GM12878 (cell line): Measurements from ENCODE around the gene ELANE. TPM values are rescaled to one million over a fixed set of nuclear protein-coding genes. Genes with fewer than 3 reads are reported as not detected.

Experiments used
- ATAC-seq: fragments of 200-7000 bp; cut with Tn5 transposase; 3 replicates; pipeline ENCODE4 v1.9.1; 2020; ENCODE audit warnings: mild to moderate bottlenecking, moderate library complexity
- BruUV-seq: library from RNA; stranded (reverse); fragments of 400-500 nt; replicated peaks from 2 replicates; lab custom pipeline; 2021; lab: Mats Ljungman, UMichigan
- CTCF ChIA-PET: fragments of 300-600 bp; sonication (Branson Sonifier 250); formaldehyde crosslinking; extraction: SDS; loops from one replicate; lab custom pipeline; 2021; ENCODE audit warnings: inconsistent platforms; lab: Yijun Ruan, JAX
- POLR2A ChIA-PET: fragments of 350-600 bp; formaldehyde crosslinking; extraction: SDS; loops from one replicate; lab custom pipeline; 2021; ENCODE audit warnings: inconsistent platforms; lab: Charles Lee
- RAD21 ChIA-PET: fragments of 300-600 bp; sonication (Branson Sonifier 250); formaldehyde crosslinking; loops from one replicate; lab custom pipeline; 2023; ENCODE audit warnings: antibody characterized with exemption; ENCODE audit not compliant: unreplicated experiment; lab: Charles Lee
- SMC1A ChIA-PET: fragments of 300-600 bp; sonication (Branson Sonifier 250); formaldehyde crosslinking; loops from one replicate; lab custom pipeline; 2023; ENCODE audit not compliant: unreplicated experiment, uncharacterized antibody; lab: Charles Lee
- DNase-seq: peaks from one replicate; pipeline ENCODE4 v3.0.0-alpha.2; 2011; ENCODE audit warnings: low read depth, low spot score
- FAIRE-seq: peaks from 3 replicates; lab custom pipeline; 2011; peaks lifted over from hg19 to GRCh38; lab: Jason Lieb, UNC
- H2AFZ ChIP-seq: 2 replicates; pipeline ENCODE4 v1.6.0; 2011; ENCODE audit warnings: low read depth, low read length, control low read depth; ENCODE audit not compliant: control insufficient read depth
- H3K27ac ChIP-seq: 2 replicates; pipeline ENCODE4 v1.5.1; 2011; ENCODE audit warnings: control low read depth; ENCODE audit not compliant: control insufficient read depth, insufficient read depth
- H3K27me3 ChIP-seq, 2 experiments: replicated peaks in 1 of 2; 2 replicates each; pipeline versions ENCODE4 v1.6.0 to v1.6.1; 2011; ENCODE audit warnings: low read length in 1 of 2; ENCODE audit not compliant: control insufficient read depth in 2 of 2, insufficient read depth in 2 of 2
- H3K36me3 ChIP-seq, 2 experiments: 2 replicates each; pipeline ENCODE4 v1.5.1; 2011; ENCODE audit warnings: low read length in 1 of 2; ENCODE audit not compliant: control insufficient read depth in 2 of 2, insufficient read depth in 2 of 2
- H3K4me1 ChIP-seq: 2 replicates; pipeline ENCODE4 v1.6.1; 2011; ENCODE audit warnings: mild to moderate bottlenecking, low read length, moderate library complexity, mixed read lengths; ENCODE audit not compliant: control insufficient read depth, insufficient read depth
- H3K4me2 ChIP-seq: 2 replicates; pipeline ENCODE4 v1.6.0; 2011; ENCODE audit warnings: control low read depth; ENCODE audit not compliant: control insufficient read depth, insufficient read depth
- H3K4me3 ChIP-seq: fragments of 200-600 bp; sonication (generic); 2 replicates; pipeline ENCODE4 v1.5.1; 2016
- H3K79me2 ChIP-seq: 2 replicates; pipeline ENCODE4 v1.6.0; 2011; ENCODE audit warnings: low read length; ENCODE audit not compliant: control insufficient read depth, insufficient read depth
- H3K9ac ChIP-seq: 2 replicates; pipeline ENCODE4 v1.8.0; 2011; ENCODE audit warnings: low read length, control low read depth, mixed read lengths; ENCODE audit not compliant: control insufficient read depth, insufficient read depth
- H3K9me3 ChIP-seq: replicated peaks from 3 replicates; pipeline ENCODE4 v1.5.1; 2011; ENCODE audit warnings: mild to moderate bottlenecking, low read length; ENCODE audit not compliant: control insufficient read depth, insufficient read depth
- H4K20me1 ChIP-seq: 2 replicates; pipeline ENCODE4 v1.6.0; 2011; ENCODE audit not compliant: control insufficient read depth, insufficient read depth
- ATF2 ChIP-seq: IDR thresholded peaks from 2 replicates; pipeline ENCODE4 v1.6.1; 2012; ENCODE audit warnings: low read length, inconsistent platforms
- CBFB ChIP-seq: IDR thresholded peaks from 2 replicates; pipeline ENCODE4 v1.6.1; 2016; ENCODE audit warnings: antibody characterized with exemption, low read depth
- FOXM1 ChIP-seq: IDR thresholded peaks from 2 replicates; pipeline ENCODE4 v1.6.1; 2012; ENCODE audit warnings: low read depth, mild to moderate bottlenecking, inconsistent platforms, low read length, moderate library complexity
- HCFC1 ChIP-seq: fragments of 150-350 bp; IDR thresholded peaks from 2 replicates; pipeline ENCODE4 v1.6.1; 2014; ENCODE audit warnings: low read length
- KAT2A ChIP-seq: conservative IDR thresholded peaks from 2 replicates; pipeline ENCODE4 v1.6.1; 2011; ENCODE audit warnings: low read depth, low read length; ENCODE audit not compliant: control insufficient read depth
- KDM1A ChIP-seq: fragments of 200-600 bp; sonication (generic); IDR thresholded peaks from 2 replicates; pipeline ENCODE4 v1.6.1; 2016; ENCODE audit warnings: borderline replicate concordance
- RELB ChIP-seq: fragments of 450-650 bp; IDR thresholded peaks from 2 replicates; pipeline ENCODE4 v1.6.1; 2017; ENCODE audit warnings: low read depth, mild to moderate bottlenecking, moderate library complexity
- SREBF2 ChIP-seq: IDR thresholded peaks from 2 replicates; pipeline ENCODE4 v1.6.1; 2012; ENCODE audit warnings: mild to moderate bottlenecking, low read length
- STAT3 ChIP-seq: IDR thresholded peaks from 2 replicates; pipeline ENCODE4 v1.6.1; 2011; ENCODE audit warnings: low read depth, low read length, improper control_type of control experiment
- ZNF24 ChIP-seq: fragments of 450-650 bp; IDR thresholded peaks from 2 replicates; pipeline ENCODE4 v1.6.1; 2017; ENCODE audit warnings: antibody characterized with exemption, mild to moderate bottlenecking
- ZSCAN29 ChIP-seq: fragments of 450-650 bp; IDR thresholded peaks from 2 replicates; pipeline ENCODE4 v1.6.1; 2017; ENCODE audit warnings: mild to moderate bottlenecking, moderate library complexity
- WGBS: methylation state at CpG from one replicate; pipeline ENCODE4 v1.1.6; 2016; ENCODE audit warnings: low lambda C conversion rate; ENCODE audit not compliant: insufficient replicate concordance, insufficient coverage; ENCODE audit errors: missing lambda C conversion rate; 5-methylcytosine and 5-hydroxymethylcytosine counted together
- in situ Hi-C: fragments of 300-500 bp; cut with MboI; formaldehyde crosslinking; loops from 9 replicates; pipeline ENCODE4 v1.14.3; 2018; ENCODE audit warnings: mixed read lengths
- intact Hi-C: fragments of 100-400 bp; cut with micrococcal nuclease; formaldehyde crosslinking; loops from one replicate; pipeline ENCODE4 v1.14.2; 2022; ENCODE audit not compliant: unreplicated experiment
- polyA plus RNA-seq, 11 experiments: library from polyadenylated mRNA; depleted of rRNA in 4 of 11; unstranded in 6 of 11; stranded (reverse) in 5 of 11; fragments of >200 nt; fragmentation: Nextera tagmentation in 4 of 11; fragmentation: Illumina TruSeq in 1 of 11; extraction: Ambion mirVana in 4 of 11; extraction: Trizol in 1 of 11; gene quantifications; 1 replicate in 1 of 11; 2 replicates in 10 of 11; pipeline versions ENCODE4 v1.2.1 to v1.2.3, GENCODE V29; 2011 to 2016; ENCODE audit warnings: inconsistent platforms in 2 of 11, missing spikeins in 2 of 11, low read depth in 1 of 11
- total RNA-seq, 4 experiments: library from RNA; depleted of rRNA in 3 of 4; stranded (reverse); fragments of >200 nt in 3 of 4; fragmentation: Illumina TruSeq in 1 of 4; extraction: Trizol in 1 of 4; gene quantifications; 2 replicates each; pipeline versions ENCODE4 v1.2.1 to v1.2.3, GENCODE V29; 2013 to 2021

Gene ELANE
- total and polyA plus RNA-seq, 10 of the 15 experiments (the other 5 are each of a cell fraction or from before 2014, with no cell fraction given), result not detected

- H3K4me2 ChIP-seq, result no peak overlapping the region
- in situ Hi-C loops, result no loop called here
Observed at GRCh38 chr19:873561-874041, 21.5 kb downstream of the ELANE start.

More at GRCh38 chr19:873561-874041, 21.5 kb downstream of the ELANE start:
- Histone ChIP-seq H2AFZ (no peak overlapping the region), H3K36me3 (no peaks in the 10 kb centered on the region; a peak in 2 of 4 replicates), H3K79me2 (no peaks in the 10 kb centered on the region), H3K9me3 (no peaks in the 10 kb centered on the region), H4K20me1 (no peaks in the 10 kb centered on the region), H3K27ac (no peak overlapping the region)
- SMC1A ChIA-PET, result interaction anchor here (0.7 kb wide), 1 partner anchor 17 kb away, joined by 4 read pairs; no protein-coding TSS in a partner anchor
- CTCF ChIA-PET, result no interaction called here
- POLR2A ChIA-PET, result no interaction called here
- intact Hi-C loops, result no loop called here
- WGBS, result 91% methylated on average over 22 of the region's 22 CpGs
- no peak for FAIRE-seq
- RAD21 ChIA-PET, result no interaction called here
- no peak for TF ChIP-seq ZSCAN29
- TF ChIP-seq KDM1A, result no peak
- no peak for TF ChIP-seq KAT2A
- TF ChIP-seq ATF2, result no peak
- no peak for TF ChIP-seq HCFC1
- no peak for TF ChIP-seq FOXM1
- TF ChIP-seq ZNF24, result no peak
- TF ChIP-seq CBFB, result no peak
- TF ChIP-seq STAT3, result no peak
- TF ChIP-seq RELB, result no peak
- TF ChIP-seq SREBF2, result no peak
- TF ChIP-seq, all 136 proteins: peak for 0
- no peak overlapping the region for H3K9ac ChIP-seq
- ATAC-seq, result no peak
- DNase-seq, result no peak
- H3K27me3 ChIP-seq, result no peaks in the 10 kb centered on the region
- no TSS peak for BruUV-seq
- H3K4me1 ChIP-seq, result no peaks in the 10 kb centered on the region
- H3K4me3 ChIP-seq, result no peak overlapping the region
